HL-60/S4 treated with retinoic acid at 250 ng/mL for 4 days and 3 days (cell line): ENCODE results near the gene SPOUT1.
"Not testable (repeated sequence)": the region's sequence is repeated elsewhere in the genome, so short reads cannot be mapped to it uniquely, and the experiment has no call there.

Source experiments
- in situ Hi-C: fragments of 300-500 bp; cut with MboI; formaldehyde crosslinking; loops from 2 replicates; pipeline ENCODE4 v1.7.0; 2022; ENCODE audit warnings: low sequenced_read_pairs

The SPOUT1 gene

DNA sequence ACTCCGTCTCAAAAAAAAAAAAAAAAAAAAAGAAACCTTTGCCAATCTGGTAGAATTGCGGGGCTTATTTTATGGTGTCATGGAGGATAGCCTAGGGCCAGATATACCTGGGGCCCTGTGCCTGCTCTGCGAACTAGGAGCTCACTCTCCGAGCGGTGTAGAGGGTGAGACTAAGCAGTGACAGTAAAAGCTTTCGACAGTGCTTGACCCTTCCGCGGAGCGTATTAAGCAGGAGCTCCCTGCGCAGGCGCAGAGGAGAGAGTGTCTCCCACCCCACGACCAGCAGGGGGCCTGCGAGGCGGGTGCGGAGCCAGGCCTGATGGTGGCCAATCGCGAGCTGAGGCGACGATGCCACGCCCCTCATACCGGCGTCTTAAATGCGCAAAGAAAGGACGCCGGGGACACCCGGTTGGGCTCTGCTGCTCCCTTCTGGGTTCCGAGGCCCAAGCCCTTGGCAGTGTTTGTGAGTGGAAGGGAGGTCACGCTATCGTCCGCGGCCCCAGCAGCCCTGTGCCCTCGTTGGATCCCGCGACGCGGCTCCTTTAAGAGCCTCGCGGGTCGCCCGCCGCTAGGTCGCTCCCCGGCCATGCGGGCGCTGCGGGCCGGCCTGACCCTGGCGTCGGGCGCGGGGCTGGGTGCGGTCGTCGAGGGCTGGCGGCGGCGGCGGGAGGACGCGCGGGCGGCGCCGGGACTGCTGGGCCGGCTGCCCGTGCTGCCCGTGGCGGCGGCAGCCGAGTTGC lies 11.3 kb downstream of the SPOUT1 start, which contains the start of gene ENDOG:
ENDOG (plus strand) TSS at position 402 of the 740 bp plus-strand sequence; CDS start at position 587, 185 bp downstream.
- in situ Hi-C loops = no loop called here

DNA sequence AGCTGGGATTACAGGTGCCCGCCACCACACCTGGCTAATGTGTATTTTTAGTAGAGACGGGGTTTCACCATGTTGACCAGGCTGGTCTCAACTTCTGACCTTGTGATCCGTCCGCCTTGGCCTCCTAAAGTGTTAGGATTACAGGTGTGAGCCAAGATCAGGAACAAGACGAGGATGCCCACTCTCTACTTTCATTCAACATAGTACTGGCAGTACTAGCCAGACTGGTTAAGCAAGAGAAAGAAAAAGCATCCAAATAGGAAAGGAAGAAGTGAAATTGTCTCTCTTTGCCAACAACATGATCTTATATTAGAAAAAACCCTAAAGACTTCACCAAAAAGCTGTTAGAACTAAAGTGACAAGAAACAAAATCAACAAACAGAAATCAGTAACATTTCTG lies 18.7 kb downstream of the SPOUT1 start:
- in situ Hi-C loops = no loop called here

DNA sequence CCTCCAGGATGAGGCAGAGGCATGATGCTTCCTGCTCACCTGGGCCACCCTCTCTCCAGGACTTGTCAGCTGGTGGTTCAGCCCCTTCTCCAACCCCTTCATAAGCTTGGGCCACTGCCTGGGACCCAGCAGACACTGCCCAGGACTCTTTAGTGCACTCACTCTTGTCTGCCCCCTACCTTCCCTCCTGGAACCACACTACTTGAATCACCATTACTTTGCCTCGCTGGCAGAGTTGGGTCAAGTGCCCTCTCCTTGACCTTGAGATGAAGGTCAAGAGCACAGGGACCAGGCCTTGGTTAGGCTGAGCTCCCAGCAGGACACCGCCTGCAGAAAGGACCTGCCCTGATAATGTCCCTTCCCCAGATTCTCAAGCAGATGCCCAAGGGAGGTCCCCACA lies 19.8 kb downstream of the SPOUT1 start:
- in situ Hi-C loops = no loop called here

DNA sequence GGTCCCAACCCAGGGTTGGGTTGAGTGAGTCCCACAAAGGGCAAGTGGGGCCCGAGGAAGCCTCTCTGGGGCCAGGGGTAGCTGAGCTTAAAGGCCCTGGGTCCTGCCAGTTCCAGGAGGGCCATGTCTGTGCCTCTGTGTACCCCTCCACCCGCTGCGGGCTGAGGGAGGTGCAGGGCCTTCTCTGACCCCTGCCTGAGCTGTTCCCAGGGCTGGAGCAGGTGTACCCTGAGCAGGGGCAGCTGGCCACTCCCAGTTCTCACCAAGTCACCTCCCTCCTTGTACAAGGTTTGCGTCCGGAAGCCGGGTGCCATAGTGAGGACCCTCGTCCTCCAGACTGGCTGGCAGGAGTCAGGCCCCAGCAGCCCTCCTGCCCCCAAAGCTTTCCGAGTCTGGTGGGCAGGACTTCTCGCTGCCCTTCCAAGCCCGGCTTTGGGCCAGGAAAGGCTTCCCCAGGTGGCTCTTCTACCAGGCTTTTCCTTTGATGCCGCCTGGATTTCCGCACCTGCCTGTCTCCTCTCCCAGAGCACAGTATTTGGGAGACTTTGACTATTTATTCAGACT lies 20.5 kb downstream of the SPOUT1 start:
- in situ Hi-C loops = no loop called here

DNA sequence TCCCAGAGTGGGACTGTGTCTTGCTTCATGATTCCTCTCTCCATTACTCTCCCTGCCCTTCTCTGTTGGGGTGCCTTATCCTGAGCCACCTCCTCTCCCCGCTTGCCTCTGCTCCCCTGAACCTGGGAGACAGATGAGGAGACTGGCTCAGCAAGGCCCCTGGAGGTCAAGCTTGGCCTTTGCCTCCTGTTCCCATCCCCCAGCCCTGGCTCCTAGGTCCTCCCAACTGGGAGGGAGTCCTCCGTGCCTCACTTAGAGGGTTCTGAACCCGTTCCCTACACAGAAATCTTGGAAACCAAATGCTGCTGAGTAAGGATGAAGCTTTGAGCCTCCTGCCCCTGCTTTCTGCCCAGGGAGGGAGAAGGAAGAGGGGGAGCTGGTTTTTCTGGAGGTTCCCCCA lies 21.1 kb downstream of the SPOUT1 start:
- in situ Hi-C loops = no loop called here

DNA sequence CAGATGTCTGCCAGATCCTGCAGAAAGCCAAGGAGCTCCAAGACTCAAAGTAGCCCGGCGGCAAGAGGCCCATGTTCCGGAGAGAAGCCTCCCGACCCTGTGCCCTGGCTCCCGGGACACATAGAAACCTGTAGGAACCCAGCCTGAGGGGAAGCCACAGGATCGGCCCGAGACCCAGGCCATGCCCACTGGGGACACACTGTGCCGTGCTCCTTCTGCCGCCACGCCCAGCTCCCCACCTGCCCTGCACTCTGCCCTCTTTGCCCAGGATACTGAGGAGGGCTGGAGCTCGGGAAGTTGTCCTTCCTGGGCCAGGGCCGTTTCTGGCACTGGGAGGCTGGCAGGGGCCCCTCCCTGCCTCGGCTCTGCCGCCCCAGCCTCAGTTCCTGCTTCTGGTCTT lies 21.8 kb downstream of the SPOUT1 start:
- in situ Hi-C loops = no loop called here

DNA sequence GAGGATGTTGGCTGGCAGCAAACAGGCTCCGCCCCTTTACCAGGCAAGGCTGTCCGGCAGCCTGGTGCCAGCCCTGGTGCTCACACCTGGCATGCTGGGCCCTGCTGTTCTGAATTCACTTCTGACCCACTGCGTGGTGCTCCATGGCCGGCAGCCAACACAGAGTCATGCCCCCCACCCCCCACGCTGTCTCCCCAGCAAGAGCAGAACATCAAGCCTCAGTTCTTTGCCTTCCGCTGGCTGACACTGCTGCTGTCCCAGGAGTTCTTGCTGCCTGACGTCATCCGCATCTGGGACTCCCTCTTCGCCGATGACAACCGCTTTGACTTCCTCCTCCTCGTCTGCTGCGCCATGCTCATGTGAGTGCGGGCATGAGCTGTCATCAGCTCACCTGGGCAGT lies 23.9 kb downstream of the SPOUT1 start:
- in situ Hi-C loops = no loop called here

DNA sequence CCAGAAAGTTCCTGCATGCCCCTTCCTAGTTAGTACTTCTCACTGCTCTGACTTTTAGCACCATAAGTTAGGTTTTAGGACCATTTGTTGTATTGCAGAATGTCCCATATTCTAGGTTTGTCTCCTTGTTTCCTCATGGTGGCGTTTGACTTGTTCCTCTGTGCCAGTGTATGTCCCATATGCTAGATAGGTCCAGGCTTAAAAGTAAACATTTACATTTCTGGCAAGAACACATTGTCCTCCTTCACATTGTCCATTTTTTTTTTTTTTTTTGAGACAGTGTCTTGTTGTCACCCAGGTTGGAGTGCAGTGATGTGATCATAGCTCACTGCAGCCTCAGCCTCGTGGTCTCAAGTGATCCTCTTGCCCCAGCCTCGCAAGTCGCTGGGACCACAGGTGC lies 27.1 kb downstream of the SPOUT1 start:
- in situ Hi-C loops = no loop called here

DNA sequence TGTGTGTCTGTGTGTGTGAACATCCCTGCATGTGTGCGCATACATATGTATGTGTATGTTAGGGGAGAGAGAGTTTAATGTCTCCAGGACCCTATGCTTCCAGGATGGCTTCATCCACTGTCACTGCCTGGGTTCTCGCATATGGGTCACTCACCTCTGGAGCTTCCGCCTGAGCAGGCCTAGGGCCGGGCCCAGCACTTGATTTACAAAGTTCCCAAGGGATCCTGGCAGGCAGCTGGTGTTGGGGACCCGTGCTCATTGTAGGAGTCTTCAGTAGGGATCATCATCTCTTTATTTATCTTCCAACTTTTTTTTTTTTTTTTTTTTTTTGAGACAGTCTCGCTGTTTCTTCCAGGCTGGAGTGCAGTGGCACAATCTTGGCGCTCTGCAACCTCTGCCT lies 29.5 kb downstream of the SPOUT1 start:
- in situ Hi-C loops = no loop called here

DNA sequence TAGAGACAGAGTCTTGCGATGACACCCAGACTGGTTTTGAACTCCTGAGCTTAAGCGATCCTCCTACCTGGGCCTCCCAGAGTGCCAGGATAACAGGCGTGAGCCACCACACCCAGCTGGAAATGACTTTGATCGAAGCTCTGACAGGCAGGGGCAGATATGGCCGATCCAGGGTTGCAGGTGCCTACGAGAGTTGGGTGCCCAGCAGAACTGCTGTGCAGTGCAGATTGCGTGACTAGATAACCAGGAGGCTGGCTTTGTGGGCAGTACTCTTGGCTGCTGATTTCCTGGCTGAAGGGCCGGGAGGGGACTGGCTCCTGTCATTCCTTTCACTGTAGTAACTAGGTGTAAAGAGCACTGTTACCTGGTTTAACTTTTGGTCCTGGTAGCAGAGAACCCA lies 30.7 kb downstream of the SPOUT1 start:
- in situ Hi-C loops = no loop called here

DNA sequence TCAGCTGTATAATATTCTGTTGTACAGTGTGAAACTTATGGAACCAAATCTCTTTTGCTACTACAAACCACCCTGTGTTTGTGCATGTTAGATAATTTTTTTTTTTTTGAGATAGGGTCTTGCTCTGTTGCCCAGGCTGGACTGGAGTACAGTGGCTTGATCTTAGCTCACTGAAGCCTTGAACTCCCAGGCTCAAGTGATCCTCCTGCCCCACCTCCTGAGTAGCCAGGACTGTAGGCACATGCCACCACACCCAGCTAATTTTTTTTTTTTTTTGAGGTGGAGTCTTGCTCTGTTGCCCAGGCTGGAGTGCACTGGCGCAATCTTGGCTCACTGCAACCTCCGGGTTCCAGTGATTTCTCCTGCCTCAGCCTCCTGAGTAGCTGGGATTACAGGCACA lies 34.6 kb downstream of the SPOUT1 start:
- in situ Hi-C loops = not testable (repeated sequence)

DNA sequence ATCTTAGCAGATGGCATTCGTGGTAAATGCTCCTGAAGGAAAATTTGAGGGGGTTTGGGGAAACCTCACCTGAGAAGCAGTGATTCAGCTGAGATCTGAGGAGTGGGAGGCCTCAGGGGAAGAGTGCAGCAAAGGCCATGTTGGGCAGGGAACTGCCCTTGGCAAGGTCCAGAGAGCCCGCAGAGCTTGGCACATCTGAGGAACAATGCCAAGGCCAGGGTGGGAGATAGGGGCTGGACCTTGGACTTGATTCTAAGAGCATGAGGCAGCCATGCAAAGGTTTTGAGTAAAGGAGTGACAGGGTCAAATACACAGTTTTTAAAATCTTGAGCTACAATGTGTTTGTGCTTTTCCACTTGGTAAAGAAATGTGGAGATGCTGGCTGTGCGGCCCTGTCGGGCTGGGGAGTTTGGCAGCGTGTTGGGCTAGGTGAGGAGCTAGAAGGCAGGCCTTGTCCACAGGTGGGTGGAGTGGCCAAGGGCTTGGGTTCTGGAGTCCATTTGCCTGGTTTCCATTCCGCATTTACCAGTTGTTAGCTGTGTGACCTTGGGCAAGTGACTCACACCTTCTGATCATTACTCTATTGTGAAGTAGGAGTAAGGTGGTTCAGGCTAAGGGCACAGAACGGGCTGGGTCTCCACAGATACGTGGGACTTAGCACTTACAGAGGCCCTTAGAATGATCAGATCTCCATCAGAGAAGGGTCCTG lies 36.5 kb downstream of the SPOUT1 start:
- in situ Hi-C loops = no loop called here

DNA sequence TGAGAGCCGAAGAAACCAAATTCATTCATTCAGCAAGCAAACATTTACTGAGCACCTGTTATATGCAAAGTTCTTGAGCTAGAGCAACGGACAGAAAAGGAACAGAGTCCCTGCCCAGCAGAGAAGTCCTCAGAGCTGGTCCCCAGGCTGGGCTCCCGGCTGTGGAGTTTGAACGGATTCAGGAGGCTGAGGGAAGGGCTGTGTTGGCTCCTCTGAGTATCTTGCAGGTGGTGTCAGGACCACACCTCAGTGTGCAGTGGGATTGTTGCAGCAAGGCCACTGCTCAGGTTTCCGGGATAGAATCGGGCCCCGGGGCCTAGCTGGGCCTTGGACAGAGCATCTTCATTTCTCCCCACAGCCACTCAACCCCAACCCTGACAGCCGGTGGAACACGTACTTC lies 37.5 kb downstream of the SPOUT1 start:
- in situ Hi-C loops = no loop called here

DNA sequence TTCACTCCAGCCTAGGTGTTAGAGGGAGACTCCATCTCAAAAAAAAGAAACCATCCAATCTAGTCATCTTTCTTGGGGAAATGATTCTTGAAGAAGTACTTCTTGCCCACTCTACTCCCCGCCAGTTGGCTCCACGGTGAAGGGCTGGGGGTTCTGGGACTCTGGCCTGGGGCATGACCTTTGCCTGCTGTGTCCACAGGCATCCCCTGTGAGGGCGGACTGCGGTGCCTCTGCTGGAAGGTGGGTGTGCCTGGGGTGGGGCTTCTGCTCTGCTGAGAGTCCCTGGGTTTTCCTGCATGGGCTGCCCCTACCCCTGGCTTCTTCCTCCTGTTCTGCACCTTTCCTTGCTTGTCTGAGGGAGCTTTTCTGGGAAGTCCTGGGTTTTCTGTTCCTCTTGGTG lies 39.1 kb downstream of the SPOUT1 start:
- in situ Hi-C loops = no loop called here

DNA sequence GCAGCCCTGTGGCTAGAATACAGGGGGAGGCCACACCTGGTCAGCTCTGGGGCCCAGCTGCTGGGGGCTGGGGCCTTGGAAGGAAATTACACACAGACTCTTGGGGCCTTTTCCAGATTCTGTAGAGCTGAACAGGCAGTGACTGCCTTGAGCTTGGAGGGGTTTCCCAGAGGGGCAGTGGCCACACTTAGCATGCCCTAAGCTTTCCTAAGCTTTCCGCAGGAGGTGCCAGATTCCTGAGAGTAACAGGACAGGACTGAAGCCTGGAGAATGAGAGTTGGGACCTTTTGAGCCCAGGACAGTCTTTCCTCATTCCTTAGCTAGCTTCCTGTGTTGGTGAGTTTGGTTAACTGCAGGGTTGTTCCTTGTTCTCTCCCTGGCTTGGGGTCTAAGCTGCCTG lies 41.1 kb downstream of the SPOUT1 start:
- in situ Hi-C loops = no loop called here

DNA sequence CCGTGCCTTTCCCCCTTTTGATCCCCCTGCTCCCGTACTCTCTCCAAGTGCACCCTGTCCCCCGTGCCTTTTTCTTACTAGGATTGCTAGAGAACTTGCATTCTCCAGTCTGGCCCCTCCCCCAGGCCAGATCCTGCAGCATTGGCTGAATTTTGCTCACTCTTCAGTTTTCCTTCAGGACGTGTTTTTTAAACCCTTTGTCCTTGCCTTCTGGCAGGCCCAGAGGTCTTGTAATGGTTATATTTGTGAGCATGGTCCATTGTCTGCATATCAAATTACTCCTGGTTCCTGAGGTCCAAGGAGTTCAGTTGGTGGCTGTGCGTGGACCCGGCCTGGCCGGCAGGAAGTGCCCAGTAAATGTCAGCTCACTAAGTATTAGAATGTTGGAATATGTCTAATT lies 41.9 kb downstream of the SPOUT1 start:
- in situ Hi-C loops = no loop called here

DNA sequence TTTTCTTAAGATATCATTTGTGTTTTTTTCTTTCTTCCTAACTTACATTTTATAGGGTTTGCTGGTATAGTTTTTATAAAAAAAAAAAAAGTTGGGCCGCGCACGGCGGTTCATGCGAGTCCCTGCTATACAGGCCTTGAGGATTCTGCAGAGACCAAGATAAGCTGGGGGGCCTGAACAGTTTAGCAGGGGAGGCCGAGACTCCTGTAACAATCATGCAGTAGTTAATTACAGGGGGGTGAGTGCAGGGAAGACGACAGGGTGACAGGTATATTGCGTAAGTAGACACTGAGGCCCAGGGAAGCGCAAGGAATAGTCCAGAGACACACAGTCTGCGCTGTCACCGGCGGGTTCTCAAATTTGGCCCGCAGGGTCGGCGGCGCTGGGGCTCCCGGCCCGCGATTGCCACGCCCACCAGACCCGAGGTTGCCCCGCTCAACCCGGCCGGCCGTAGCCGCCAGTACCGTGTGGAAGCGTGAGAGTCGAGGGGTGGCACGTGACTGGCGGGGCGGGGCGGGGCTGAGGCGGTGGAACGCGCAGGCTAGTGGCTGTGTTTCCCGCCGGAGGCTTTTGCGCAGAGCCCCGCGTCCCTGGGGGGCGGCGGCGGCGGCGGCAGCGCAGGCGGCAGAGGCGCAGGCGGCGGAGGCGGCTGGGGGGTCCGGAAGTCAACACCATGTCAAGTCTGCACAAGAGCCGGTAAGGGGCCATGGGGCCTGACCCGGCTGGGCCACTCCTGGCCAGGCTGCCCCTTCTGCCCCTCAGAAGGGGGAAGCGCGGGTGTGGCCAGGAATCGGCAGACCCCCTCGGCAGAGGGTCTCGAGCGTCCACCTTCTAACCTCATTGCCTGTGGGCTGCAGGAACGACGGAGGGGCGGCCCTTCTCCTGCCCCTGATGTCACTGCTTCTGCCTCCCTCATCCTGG lies 42.7 kb downstream of the SPOUT1 start, which contains the start of gene TBC1D13:
TBC1D13 (plus strand) TSS at position 573 of the 921 bp plus-strand sequence; CDS start at position 674, 101 bp downstream.
- in situ Hi-C loops = no loop called here

DNA sequence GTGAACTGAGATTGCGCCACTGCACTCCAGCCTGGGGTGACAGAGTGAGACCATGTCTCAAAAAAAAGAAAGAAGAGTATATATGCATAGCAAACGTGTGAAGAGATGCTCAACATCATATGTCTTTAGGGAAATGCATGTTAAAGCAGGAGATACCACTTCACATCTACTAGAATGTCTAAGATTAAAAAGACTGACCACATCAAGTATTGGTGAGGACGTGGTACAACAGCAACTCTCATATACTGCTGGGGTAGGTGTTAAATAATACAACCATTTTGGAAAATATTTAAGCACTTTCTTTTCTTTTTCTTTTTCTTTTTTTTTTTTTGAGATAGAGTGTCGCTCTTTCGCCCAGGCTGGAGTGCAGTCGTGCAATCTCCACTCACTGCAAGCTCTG lies 44.2 kb downstream of the SPOUT1 start:
- in situ Hi-C loops = no loop called here

DNA sequence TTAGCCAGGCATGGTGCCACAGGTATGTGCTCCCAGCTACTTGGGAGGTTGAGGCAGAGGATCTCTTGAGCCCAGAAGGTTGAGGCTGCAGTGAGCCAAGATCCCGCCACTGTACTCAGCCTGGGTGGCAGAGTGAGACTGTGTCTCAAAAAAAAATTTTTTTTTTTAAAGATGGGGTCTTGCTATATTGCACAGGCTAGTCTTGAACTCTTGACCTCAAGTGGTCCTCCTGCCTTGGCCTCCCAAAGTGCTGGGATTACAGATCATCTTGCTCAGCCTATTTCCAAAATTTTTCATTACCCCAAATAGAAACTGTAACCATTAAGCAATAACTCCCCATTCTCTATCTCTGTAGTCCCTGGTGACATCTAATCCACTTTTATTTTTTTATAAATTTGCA lies 46.9 kb downstream of the SPOUT1 start:
- in situ Hi-C loops = no loop called here

DNA sequence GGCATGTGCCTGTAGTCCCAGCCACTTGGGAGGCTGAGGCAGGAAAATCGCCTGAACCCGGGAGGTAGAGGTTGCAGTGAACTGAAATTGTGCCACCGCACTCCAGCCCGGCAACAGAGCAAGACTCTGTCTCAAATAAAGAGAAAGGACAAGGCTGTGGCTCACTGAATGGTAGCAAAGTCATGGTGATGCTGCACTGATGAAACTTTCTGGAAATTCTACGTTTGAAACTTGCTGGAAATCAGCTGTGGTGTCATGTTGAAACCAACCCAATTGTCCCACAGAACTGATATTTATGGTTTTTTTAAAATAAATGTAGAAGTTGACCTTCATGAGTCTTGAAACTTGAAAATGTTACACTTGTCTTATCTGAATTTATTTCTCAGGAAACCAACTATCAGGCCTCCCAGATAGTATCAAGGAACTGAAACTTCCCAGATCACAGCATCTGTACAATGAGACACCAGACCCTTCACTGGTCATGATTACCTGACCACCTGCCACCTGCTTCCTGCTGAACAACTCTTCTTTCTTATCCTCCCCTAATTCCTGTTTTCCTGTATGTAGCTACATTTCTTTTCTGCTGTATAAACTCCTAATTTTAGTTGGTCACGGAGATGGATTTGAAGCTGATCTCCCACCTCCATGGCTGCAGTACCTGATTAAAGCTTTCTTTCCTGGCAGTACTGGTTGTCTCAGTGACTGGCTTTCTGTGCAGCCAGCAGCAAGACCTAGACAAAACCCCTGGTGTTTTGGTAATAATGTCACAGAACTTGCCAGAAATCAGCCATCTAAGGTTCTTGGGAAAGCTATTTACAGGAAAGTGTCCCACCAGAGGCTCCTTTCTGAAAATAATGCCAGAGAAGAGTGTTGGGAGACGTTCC lies 48.2 kb downstream of the SPOUT1 start:
- in situ Hi-C loops = no loop called here
